Neural crest cell (in vitro differentiated cells): ENCODE results near the gene NT5C. TPM values are rescaled to one million over a fixed set of nuclear protein-coding genes. Genes with fewer than 3 reads are reported as not detected.
"Not testable (repeated sequence)": the region's sequence is repeated elsewhere in the genome, so short reads cannot be mapped to it uniquely, and the experiment has no call there.

ENCODE experiments used
- DNase-seq: peaks from one replicate; pipeline ENCODE4 v3.0.0; 2021; ENCODE audit warnings: low read depth, mixed read lengths, low spot score
- H3K27ac Mint-ChIP-seq: one replicate; pipeline ENCODE4 v1.8.0; 2021; ENCODE audit warnings: mild to moderate bottlenecking, mixed read lengths; ENCODE audit not compliant: unreplicated experiment
- H3K27me3 Mint-ChIP-seq: 2 replicates; pipeline ENCODE4 v1.8.0; 2021; ENCODE audit warnings: low read depth, mild to moderate bottlenecking, mixed read lengths
- H3K36me3 Mint-ChIP-seq: 2 replicates; pipeline ENCODE4 v1.8.0; 2021; ENCODE audit warnings: low read depth, mild to moderate bottlenecking, mixed read lengths
- H3K4me1 Mint-ChIP-seq: 2 replicates; pipeline ENCODE4 v1.8.0; 2021; ENCODE audit warnings: mixed read lengths
- H3K4me3 Mint-ChIP-seq: one replicate; pipeline ENCODE4 v1.8.0; 2021; ENCODE audit warnings: mild to moderate bottlenecking, mixed read lengths
- H3K9me3 Mint-ChIP-seq: 2 replicates; pipeline ENCODE4 v1.8.0; 2021; ENCODE audit warnings: mixed read lengths
- CTCF ChIP-seq: fragments of 200-600 bp; sonication (generic); conservative IDR thresholded peaks from 2 replicates; pipeline ENCODE4 v1.5.0; 2021; ENCODE audit warnings: antibody characterized with exemption, mild to moderate bottlenecking
- total RNA-seq: library from RNA; stranded (reverse); gene quantifications from 2 replicates; pipeline ENCODE4 v1.2.1, GENCODE V29; 2021

The NT5C gene
- total RNA-seq, 1 donor from 2014 or later: 70.2 TPM

DNA sequence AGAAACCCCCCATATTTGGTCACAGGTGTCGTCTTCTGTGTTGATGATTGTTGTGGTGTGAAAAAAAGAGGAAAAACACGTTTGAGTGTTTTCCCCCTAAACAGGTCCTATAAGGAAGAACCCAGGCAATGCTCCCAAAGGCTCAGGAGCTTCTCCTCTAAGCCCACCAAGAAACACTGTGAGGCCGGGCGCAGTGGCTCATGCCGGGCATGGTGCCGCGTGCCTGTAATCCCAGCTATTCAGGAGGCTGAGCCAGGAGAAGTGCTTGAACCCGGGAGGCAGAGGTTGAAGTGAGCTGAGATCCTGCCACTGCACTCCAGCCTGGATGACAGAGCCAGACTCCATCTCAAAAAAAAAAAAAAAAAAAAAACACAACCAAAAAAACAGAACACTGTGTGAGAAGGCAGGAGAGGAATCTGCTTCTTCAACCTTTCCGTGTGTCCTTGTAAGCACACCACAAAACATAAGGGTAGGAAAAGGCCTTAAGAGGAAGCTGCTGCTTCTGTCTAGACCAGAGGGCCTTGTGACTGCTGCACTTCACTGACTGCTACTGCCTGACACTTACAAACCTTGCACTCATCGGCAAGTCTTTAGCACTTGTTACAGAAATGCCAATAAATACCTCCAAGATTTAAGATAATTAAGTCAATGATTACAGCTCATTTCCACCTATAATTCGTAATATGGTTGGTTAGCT lies 13.4 kb upstream of the NT5C start:
- H3K36me3 Mint-ChIP-seq: peaks cover 26% of the 10 kb centered on the region
- no peaks in the 10 kb centered on the region for H3K27me3 Mint-ChIP-seq
- TF ChIP-seq CTCF: no peak
- H3K27ac Mint-ChIP-seq: no peak overlapping the region
- no peak overlapping the region for H3K4me3 Mint-ChIP-seq
- no peak for DNase-seq
- H3K9me3 Mint-ChIP-seq: no peaks in the 10 kb centered on the region
- peaks cover 8% of the 10 kb centered on the region for H3K4me1 Mint-ChIP-seq

DNA sequence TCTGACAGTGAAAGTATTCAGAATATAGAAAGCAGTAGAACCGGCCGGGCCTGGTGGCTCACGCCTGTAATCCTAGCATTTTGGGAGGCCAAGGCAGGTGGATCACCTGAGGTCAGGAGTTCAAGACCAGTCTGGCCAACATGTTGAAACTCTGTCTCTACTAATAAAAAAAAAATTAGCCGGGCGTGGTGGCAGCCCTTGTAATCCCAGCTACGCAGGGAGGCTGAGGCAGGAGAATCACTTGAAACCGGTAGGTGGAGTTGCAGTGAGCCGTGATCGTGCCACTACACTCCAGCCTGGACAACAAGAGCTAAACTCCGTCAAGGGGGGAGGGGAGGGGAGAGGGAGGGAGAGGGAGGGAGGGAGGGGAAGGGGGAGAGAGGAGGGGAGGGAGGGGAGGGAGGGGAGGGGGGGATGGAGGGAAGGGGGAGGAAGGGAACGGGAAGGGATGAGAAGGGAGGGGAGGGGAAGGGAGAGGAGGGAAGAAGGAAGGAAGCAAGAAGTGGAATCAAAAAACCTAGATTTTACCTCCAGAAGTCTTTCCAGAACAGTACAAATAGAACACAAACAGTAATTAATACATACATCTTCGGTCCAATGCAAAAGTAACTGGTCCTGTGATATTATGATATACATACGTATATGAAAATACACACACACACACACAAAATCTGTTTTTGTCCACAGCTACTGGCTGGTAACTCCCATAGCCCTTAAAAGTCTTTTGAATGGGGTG lies 10.9 kb upstream of the NT5C start:
- Mint-ChIP-seq H3K36me3 (peaks cover 16% of the 10 kb centered on the region), H3K27me3 (no peaks in the 10 kb centered on the region), H3K27ac (no peak overlapping the region), H3K9me3 (no peaks in the 10 kb centered on the region), H3K4me1 (no peaks in the 10 kb centered on the region), H3K4me3 (no peak overlapping the region)
- no peak for TF ChIP-seq CTCF
- no peak for DNase-seq

- Mint-ChIP-seq H3K27ac (no peak overlapping the region), H3K9me3 (no peaks in the 10 kb centered on the region), H3K27me3 (no peaks in the 10 kb centered on the region), H3K36me3 (peaks cover 7% of the 10 kb centered on the region), H3K4me1 (no peaks in the 10 kb centered on the region), H3K4me3 (peak overlapping the region; percentile 51)
- DNase-seq: no peak
- no peak for TF ChIP-seq CTCF
Observed at GRCh38 chr17:75138519-75138918, 7.0 kb upstream of the NT5C start.

DNA sequence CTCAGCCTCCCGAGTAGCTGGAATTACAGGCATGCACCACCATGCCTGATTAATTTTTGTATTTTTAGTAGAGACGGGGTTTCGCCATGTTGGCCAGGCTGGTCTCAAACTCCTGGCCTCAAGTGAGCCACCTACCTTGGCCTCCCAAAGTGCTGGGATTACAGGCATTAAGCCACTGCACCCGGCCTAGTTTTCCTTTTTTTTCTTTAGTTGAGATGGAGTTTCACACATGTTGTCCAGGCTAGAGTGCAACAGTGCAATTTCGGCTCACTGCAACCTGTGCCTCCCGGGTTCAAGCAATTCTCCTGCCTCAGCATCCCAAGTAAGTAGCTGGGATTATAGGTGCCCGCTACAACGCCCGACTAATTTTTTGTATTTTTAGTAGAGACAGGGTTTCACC lies 6.2 kb upstream of the NT5C start:
- H3K36me3 Mint-ChIP-seq, H3K27ac Mint-ChIP-seq, H3K4me1 Mint-ChIP-seq, H3K4me3 Mint-ChIP-seq, DNase-seq, H3K27me3 Mint-ChIP-seq, H3K9me3 Mint-ChIP-seq: not testable (repeated sequence)

- Mint-ChIP-seq H3K9me3 (no peaks in the 10 kb centered on the region), H3K27me3 (peaks cover 2% of the 10 kb centered on the region), H3K27ac (no peak overlapping the region), H3K4me1 (peaks cover 7% of the 10 kb centered on the region), H3K36me3 (peaks cover 7% of the 10 kb centered on the region), H3K4me3 (no peak overlapping the region)
- no peak for DNase-seq
- no peak for TF ChIP-seq CTCF
Observed at GRCh38 chr17:75135946-75136345, 4.4 kb upstream of the NT5C start.

DNA sequence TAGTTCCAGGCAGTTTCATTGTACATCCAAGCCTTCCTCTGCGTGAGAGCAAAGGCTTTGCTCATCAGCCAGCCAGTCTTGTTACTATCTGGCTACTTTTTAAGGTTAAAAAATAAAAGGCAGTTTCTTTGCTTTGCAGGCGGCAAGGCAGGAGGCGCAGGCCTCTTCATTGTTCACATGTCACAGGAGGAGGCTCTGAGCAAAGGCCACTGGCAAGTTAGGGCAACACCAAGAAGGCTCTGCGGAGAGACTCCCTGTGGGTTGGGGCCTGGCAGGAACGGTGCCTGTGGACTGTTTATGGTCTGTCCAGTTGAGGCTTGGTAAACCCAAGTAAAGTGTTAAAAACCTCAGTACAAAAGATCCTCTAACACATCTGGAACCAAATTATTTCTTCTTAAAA lies 3.9 kb upstream of the NT5C start:
- Mint-ChIP-seq H3K4me1 (peaks cover 11% of the 10 kb centered on the region), H3K9me3 (no peaks in the 10 kb centered on the region), H3K4me3 (peak overlapping the region; percentile 63), H3K27ac (no peak overlapping the region), H3K27me3 (peaks cover 2% of the 10 kb centered on the region), H3K36me3 (peaks cover 8% of the 10 kb centered on the region)
- no peak for DNase-seq
- no peak for TF ChIP-seq CTCF

DNA sequence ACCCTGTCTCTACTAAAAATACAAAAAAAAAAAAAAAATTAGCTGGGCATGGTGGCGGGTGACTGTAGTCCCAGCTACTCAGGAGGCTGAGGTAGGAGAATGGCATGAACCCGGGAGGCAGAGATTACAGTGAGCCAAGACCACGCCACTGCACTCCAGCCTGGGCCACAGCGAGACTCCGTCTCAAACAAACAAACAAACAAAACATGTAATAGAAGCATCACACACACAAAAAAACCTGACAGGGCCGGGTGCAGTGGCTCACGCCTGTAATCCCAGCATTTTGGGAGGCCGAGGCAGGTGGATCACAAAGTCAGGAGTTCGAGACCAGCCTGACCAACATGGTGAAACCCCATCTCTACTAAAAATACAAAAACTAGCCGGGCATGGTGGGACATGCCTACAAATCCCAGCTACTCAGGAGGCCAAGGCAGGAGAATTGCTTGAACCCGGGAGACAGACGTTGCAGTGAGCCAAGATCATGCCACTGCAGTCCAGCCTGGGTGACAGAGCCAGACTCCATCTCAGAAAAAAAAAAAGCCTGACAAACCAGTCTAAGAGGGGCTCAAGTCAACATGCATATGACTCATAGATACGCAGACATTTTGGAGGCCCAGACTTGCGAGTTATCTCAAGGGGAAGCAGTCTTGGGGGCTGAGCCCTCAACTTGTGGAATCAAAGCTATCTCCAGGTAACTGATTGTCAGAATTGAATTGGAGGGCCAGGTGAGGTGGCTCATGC lies 2.2 kb upstream of the NT5C start:
- H3K27ac Mint-ChIP-seq: peak overlapping the region; percentile 71
- not testable (repeated sequence) for H3K36me3 Mint-ChIP-seq, H3K9me3 Mint-ChIP-seq, H3K27me3 Mint-ChIP-seq, DNase-seq
- peaks cover 14% of the 10 kb centered on the region for H3K4me1 Mint-ChIP-seq
- peak overlapping the region; percentile 64 for H3K4me3 Mint-ChIP-seq
